Measurements from ENCODE around the gene MAP2K4.

GRCh38 chr17:12064395-12064794 is 43.7 kb downstream of the MAP2K4 start:
- no peak for TF ChIP-seq ZFP37 (tag by site-specific recombination; IDR thresholded peaks at IDR 0.05)
- TF ChIP-seq YY1 (tag by site-specific recombination; IDR thresholded peaks at IDR 0.05) = no peak
- TF ChIP-seq ZNF133 (tag by site-specific recombination; IDR thresholded peaks at IDR 0.05) = no peak
- no peak for TF ChIP-seq ZNF571 (tag by site-specific recombination; IDR thresholded peaks at IDR 0.05)
- no peak for TF ChIP-seq ZNF223 (tag by site-specific recombination; IDR thresholded peaks at IDR 0.05)
- TF ChIP-seq CTCF (tag by site-specific recombination; IDR thresholded peaks at IDR 0.05) = no peak
- no peak for TF ChIP-seq ZSCAN5A (tag by site-specific recombination; IDR thresholded peaks at IDR 0.05)
- TF ChIP-seq ZNF658 (tag by site-specific recombination; IDR thresholded peaks at IDR 0.05) = no peak
- no peak for TF ChIP-seq ZNF580 (tag by site-specific recombination; IDR thresholded peaks at IDR 0.05)
- no peak for TF ChIP-seq KLF16 (tag by site-specific recombination; IDR thresholded peaks at IDR 0.05)
- no peak for TF ChIP-seq ZNF639 (tag by site-specific recombination; IDR thresholded peaks at IDR 0.05)
